HG02840 (cell line): ENCODE results near the gene CETN3.
A peak's percentile ranks its signal among the peaks of the same experiment; 100 is the strongest.
"Not testable (repeated sequence)": the region's sequence is repeated elsewhere in the genome, so short reads cannot be mapped to it uniquely, and the experiment has no call there.

ENCODE experiments used
- ATAC-seq: cut with Tn5 transposase; IDR thresholded peaks from one replicate; pipeline ENCODE4 v1.9.1; 2021; ENCODE audit warnings: mild to moderate bottlenecking, moderate library complexity, moderate number of reproducible peaks; ENCODE audit not compliant: unreplicated experiment, low FRiP score

The CETN3 gene

DNA sequence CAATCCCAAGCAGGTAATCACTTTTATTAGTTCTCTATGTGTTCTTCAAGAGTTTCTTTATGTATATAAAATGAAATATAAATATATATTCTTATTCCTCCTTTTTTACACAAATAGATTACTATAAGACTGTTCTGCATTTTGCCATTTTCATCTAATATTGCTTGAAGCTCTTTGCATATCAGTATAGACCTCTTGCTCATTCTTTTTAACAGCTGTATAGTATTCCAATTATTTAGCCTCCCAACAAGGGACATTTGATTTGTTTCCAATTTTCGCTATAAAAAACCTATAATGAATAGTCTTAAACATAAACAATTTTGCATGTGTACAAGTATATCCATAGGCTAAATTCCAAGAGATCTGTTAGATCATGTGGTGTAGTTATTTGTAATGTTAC, 25.2 kb downstream of the CETN3 start:
- no peak for ATAC-seq

DNA sequence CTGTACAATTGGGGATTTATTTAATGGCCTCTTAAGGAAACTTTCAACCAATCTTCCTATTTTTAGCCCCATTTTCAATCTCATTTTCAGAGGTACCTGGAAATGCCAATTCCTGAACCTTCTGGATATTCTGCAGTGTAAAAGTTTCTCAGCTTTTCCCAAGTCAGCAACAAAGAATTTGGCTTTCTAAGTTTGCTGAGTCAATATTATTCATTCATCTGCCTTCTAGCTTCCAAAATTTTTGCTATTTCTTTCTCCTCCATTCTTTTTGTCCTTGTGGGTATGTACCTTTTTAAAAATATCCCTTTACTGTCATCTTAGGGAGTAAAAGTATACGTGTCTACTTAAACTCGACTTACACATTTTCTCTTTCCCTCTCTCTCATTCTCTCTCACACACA, 25.7 kb downstream of the CETN3 start:
- no peak for ATAC-seq

DNA sequence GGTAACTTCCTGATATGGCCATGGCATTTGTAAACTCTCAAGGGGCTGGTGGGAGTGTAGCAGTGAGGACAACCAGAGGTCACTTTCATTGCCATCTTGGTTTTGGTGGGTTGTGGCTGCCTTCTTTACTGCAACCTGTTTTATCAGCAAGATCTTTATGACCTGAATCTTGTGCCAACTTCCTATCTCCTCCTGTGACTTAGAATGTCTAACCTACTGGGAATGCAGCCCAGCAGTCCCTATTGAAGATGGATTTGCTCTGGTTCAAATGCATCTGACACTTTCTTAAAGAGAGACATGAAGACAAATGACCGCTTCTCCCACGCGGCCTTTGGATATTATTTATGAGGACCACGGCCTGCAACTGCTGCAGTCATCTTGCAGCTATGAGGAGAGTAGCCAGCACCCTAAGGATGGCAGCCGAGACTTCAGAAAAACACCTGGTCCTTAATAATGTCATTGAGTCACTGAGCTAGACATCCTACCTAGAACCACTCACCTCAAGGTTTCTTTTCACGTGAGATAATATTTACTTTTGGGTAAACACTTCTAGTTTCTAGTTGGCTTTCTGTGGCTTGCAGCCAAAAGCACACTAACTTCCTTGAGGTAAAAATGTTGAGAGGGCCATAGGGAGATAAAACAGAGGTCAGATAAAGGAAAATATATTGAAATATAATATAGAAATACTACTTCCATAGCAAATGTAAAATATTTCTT, 28.2 kb downstream of the CETN3 start:
- no peak for ATAC-seq

DNA sequence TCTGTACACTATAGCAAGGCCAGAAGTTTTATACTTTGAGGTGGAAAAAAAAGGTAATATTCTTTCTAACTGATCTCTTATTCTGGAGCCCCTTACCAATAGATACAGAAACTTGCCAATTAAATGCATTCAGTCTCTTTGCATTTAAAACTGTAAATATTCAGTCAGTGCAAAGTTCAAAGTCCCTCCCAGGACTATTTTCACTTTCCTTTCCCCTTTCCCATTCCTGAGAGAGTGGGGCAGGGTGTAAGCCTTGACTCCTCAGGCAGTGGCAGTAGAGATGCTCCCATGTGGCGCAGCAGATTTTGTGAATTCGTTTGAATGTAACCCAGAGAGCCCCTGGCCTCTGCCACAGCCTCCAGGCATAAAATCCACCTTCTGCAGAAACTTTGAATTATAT, 29.9 kb downstream of the CETN3 start:
- no peak for ATAC-seq

DNA sequence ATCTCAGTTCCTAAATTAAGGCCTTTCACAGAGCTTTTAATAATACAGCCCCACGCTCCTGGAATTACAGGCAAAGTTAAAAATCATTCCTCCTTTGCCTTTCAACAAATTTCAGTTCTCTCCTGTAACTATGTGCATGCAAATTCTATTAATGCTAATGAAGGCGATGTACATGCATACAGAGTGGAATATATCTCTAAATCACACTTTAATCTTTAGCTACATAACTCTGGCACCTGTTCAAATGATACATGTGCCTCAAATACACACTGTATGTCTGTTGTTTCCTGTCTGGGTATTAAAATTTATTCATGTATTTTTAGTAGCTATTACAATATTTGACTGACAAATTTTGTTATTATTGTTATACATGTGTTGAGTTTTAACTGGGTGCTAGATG, 30.8 kb downstream of the CETN3 start:
- no peak for ATAC-seq

DNA sequence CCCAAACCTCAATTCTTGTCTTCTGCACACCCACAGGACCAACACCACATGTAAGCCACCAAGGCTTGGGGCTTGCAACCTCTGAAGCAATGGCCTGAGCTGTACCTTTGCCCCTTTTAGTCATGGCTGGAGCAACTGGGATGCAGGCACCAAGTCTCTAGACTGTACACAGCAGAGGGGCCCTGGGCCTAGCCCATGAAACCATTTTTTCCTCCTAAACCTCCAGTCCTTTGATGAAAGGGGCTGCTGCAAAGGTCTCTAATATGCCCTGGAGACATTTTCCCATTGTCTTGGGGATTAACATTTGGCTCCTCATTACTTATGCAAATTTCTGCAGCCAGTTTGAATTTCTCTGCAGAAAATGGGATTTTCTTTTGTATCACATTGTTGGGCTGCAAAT, 38.3 kb downstream of the CETN3 start:
- ATAC-seq, result not testable (repeated sequence)

DNA sequence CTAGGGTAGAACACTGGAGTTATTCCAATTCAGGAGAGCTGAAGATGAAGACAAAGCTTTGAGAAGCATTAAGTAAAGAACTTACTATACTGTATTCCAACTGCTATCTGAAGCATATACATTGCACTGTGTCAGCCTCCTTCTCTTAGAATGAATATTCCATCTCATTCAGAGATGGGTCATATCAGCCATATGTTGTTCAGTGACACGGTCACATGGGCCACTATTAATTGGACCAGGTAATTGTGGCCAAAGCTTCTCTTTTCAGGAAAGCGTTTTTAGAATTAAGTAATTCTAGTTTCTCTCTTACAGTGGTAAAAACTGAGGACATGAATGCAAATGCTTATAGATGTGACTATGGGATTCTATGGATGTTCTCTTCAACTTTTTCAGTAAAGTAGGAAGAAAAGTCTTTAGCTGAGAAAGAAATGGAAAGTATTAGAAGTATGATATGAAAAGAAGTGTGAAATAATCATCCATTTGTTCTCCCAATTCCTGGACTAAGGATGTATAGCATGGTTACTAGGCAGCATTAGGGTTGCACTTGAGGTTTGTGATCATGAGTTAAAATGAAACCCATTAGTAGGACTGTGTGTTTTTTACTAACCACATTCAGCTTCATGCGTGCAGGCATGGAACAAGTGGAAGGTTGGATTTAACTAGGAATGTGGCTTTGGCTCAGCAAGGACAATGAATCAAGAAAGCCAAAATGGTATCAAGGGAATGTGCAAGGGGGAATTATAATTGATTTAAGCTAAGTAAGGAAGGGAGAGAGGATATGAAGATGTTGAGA, 40.9 kb downstream of the CETN3 start:
- peak; percentile 77 for ATAC-seq

DNA sequence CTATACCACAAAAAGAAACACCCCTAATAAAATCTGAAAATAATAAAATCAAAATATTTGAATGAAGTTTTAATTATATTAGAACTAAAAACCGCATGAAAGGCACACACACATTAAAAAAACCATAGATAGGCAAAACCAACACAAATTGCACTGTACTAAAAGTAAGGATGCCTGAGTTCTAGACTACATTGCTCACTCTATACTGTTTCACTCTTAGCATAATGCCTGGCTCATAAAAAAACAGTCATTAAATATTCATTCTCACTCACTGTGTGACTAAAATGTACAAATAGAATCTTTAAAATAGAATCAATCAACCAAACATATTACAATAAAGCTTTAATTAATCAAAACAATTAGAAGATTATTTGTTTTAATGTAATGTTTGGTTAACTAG, 41.7 kb downstream of the CETN3 start:
- ATAC-seq, result no peak

DNA sequence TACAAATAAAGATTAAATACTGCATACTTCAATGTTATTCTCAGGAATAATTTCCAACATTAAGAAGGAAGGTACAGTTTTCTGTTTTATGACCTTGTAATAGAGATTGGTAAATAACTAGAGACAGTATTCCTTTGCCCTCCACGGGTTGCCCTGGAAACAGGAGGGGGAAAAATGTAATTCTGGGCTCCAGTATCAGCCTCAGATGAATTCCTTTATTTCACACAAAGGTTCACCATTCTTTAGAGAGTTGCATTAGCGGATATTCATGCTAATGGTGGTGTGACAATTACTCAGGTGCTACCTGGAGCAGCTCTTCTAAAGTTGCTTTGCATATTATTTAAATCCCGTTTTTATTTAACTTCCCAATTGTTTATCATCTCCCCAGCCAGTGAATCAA, 42.6 kb downstream of the CETN3 start:
- ATAC-seq, result no peak

DNA sequence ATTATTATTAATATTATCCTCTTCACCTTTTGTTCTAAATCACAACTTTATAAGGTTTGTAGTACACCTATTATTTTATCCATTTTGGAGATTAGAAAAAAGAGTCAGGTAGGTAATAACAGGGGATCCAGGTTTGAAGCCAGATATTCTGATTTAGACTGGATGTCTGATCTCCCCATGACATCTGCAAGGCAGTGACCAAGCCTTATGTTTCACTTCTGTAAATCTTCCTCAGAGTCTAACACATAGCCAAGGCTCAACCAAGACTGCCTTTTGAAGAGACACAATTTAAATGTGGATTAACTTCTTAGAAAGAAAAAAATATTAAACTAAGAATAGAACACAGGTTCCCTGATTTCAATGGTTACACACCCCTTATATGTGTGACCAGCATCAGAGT, 44.2 kb downstream of the CETN3 start:
- no peak for ATAC-seq

DNA sequence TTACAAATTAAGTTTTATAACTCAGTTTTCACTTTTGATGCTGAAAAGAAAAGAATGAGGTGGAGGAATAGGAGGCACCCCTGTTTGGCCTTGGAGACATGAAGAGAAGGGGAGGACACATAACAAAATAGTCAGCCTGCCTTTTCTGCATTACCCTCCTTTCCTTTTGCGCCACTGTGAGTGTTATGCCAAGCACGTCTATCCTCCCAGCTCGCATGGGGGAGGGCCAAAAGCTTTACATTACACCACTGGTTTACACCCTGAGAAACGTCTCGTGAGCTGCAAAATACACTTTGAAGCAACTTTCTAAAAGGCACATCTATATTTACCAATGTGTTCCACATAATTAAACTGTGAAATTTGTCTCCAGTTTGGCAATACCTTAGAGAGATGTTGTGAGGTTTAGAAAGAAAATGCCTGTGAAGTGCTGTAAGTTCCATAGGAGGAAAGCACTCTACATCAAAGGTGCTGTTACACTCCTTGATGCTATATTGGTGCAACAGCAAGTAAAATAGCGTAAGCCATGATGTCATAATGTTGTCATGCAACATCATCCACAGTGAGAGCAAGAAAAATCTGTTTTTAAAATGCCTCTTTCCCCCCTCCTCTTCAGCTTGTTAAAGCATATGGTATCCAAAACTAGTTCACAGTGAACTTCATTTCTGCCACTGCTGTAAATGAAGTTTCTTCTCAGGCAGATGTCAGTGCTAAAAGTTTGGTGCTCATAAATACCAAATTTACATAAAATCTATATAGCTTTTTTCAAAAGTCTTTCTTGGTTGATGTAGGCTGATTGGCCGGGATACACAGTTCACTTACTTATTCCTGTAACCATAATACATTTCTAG, 50.3 kb downstream of the CETN3 start:
- ATAC-seq, result no peak

DNA sequence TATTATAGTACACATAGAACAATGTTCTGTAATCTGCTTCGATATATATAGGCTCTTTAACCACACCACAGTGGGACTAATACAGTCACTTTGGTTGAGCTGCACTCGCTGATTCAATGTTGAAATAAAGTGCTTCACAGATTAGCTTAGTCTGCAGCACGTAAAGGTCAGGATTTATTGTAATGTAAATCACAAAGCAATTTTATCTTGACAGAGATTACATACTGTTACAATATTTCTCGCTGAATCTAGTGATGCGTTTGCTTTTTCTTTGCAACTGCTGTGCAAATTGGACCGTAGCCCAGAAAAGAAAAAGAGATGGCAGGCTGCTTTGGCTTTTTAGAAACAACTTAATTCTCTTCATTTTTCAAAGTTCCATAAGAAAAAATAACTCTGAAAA, 52.9 kb downstream of the CETN3 start:
- no peak for ATAC-seq

DNA sequence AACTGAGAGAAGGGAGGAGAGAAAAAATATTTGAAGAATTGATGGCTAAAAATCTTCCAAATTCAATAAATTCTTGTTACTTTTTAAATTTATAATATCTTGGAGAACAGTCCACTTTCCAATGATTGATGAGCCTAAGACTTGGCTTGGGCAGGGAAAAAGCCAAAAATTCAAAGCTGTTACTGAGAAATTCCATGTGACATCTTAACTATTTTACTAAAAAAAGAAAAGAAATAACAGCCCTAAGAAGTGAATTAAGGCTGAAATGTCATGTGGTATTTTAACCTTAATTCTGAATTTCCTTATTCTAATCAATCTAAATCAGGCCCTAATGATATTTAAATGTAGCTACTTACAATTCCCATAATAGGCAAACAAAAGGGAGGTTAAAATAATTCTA, 53.4 kb downstream of the CETN3 start:
- no peak for ATAC-seq

DNA sequence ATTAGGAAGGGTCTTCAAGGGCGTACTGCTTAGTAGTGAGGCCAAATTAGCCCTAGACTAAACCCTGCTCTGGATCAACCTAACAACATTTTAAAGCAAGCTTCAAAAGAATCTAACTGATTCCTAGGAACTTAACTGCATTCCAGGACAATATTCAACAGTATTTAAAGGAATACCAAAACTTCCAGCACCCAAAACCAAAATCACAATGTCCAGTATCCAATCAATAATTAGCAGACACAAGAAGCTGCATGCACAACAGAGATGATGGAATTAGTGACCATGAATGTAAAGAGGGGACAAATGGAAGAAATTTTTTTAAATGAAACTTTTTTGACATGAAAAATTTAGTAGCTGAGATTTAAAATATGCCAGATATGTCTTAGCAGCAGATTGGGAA, 53.9 kb downstream of the CETN3 start:
- ATAC-seq, result no peak

DNA sequence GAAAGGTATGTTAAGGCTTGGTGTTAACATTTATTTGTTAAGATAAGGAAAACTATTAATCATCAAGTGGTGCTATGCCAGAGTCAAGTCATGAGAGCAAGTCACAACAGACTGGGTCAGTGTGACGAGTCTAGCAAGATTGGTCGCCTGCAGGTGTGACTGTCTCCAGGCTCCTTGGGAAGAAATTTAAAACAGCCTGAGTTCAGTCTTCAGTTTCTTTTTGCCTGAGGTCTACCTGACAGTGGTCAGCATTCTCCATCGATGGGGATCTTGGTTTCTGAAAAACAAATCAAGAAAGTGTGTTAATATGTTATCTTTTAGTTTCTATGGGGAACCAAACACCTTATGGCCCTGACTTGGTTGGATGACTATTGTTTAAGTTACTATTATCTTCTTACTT, 56.3 kb downstream of the CETN3 start:
- ATAC-seq, result peak; percentile 74

DNA sequence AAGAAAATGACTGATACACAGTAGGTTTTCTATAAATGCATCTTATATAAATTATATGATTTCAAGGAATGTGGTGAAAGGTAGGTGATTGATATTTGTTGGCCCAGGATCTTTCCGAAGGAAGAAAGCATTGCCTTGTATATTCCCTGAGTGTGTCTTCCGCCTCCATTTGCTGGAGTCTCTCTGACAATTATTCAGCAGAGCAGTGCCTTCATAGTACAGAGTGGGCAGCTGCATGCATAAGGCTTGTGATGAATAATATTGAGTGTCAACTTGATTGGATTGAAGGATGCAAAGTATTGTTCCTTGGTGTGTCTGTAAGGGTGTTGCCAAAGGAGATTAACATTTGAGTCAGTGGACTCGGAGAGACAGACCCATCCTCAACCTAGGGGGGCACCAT, 58.5 kb downstream of the CETN3 start:
- no peak for ATAC-seq

DNA sequence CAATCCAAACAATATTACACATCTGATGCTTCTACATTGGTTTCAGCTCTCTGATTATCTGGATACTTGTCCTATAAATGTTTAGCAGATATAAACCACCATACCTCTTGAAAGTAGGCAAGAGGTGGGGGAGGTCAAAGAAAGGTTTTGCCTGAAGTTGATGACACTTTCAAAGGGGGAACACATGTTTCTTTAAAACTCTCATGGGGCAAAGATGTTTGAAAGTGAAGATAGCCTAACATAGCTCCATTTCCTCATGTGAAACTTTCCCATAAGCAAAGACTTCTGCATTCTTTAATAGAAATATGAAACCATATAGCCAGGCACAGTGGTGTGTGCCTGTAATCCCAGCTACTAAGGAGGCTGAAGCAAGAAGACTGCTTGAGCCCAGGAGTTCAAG, 62.1 kb downstream of the CETN3 start:
- ATAC-seq, result no peak

DNA sequence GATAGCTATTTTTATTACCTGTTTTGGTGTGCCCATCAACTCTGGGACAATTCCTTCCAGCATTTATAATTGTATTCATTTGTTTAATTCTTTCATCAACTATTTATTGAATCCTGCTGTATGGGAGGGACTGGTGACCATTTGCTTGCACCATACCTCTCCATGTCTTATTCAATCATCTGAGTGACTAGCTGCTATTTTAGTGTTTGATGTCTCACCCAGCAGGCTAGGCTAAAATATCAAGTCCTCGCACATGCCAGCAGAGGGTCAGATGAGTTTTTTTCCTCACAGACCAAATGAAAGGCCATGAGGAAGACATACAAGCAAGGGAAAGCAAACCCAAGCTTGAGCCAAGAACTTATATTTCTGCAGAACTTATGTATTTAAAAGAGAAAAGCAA, 63.9 kb downstream of the CETN3 start:
- ATAC-seq, result no peak

DNA sequence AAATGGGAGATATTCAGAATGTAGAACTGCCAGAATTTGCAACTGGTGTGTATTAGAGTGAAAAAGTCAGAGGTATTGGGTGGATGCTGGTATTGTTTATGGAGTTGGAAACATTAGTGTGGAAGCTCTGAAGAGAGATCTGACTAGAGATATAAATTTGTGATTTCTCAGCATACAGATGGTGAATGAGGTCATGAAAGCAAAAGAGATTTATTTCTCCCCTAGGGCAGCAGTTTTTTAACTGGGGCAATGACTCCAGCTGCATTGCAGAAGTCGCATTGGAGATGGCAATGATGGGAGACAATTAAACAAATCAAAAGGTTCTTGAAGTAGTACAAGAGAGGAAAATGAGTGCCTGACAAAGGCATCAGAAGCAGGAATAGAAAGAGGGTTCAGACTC, 64.9 kb downstream of the CETN3 start:
- ATAC-seq, result no peak

DNA sequence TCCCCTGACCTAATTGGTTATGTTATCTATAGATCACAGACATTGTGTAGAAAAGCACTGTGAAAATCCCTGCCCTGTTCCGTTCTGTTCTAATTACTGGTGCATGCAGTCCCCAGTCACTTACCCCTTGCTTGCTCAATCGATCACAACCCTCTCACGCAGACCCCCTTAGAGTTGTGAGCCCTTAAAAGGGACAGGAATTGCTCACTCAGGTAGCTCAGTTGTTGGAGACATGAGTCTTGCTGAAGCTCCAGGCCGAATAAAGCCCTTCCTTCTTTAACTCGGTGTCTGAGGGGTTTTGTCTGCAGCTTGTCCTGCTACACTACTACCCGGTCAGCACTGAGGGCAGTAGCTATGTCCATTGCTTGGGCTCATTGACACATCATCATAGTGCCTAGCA, 65.8 kb downstream of the CETN3 start:
- ATAC-seq, result not testable (repeated sequence)

DNA sequence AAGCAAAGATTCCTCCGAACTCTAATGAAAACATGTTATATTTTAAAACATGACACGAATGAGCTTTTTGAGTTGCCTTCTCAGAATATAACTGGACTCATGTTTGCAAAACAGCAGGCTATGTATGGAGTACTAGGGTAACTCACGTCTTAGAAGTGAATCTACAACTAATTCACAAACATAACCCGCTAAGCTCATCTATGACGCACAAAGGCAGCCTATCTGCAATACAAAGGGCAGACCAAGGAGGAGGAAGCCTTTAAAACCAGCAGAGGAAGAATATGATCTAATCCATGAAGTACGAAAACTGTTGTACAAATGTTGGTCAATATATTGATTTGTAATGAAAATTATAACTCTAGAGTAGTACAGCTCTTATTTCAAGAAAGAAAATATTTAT, 67.0 kb downstream of the CETN3 start:
- no peak for ATAC-seq
